A549 (cell line): ENCODE measurements around the gene PPP1R1B. TPM values are rescaled to one million over a fixed set of nuclear protein-coding genes. Genes with fewer than 3 reads are reported as not detected.

ENCODE experiments used
- ATAC-seq, 2 experiments: fragments of 200-7000 bp in 1 of 2; fragments of >200 bp in 1 of 2; cut with Nextera tagmentation in 1 of 2; cut with Tn5 transposase in 1 of 2; 3 replicates each; pipeline versions ENCODE4 v1.8.0 to v1.9.1; 2018 to 2020; ENCODE audit warnings: mild to moderate bottlenecking in 1 of 2, moderate library complexity in 1 of 2
- CTCF ChIA-PET: fragments of 300-600 bp; sonication (Branson Sonifier 250); formaldehyde crosslinking; extraction: SDS; loops from one replicate; lab custom pipeline; 2021; ENCODE audit warnings: antibody characterized with exemption, inconsistent platforms; lab: Yijun Ruan, JAX
- POLR2A ChIA-PET: fragments of 350-600 bp; formaldehyde crosslinking; extraction: SDS; loops from one replicate; lab custom pipeline; 2021; ENCODE audit warnings: antibody characterized with exemption, inconsistent platforms; lab: Yijun Ruan, JAX
- DNase-seq, 2 experiments: peaks; one replicate each; pipeline versions ENCODE4 v3.0.0 to v3.0.0-alpha.2; 2011 to 2016; ENCODE audit warnings: low read depth in 1 of 2, low spot score in 1 of 2
- FAIRE-seq: peaks from 2 replicates; lab custom pipeline; 2011; peaks lifted over from hg19 to GRCh38; lab: Jason Lieb, UNC
- H3K27ac ChIP-seq, 2 experiments: fragments of >200 bp; sonication (Bioruptor Twin); formaldehyde crosslinking; 3 replicates each; pipeline ENCODE4 v1.5.1; 2016 to 2017
- H3K4me1 ChIP-seq: fragments of >200 bp; sonication (Bioruptor Twin); formaldehyde crosslinking; 3 replicates; pipeline ENCODE4 v1.6.1; 2016
- H3K4me2 ChIP-seq: fragments of >200 bp; sonication (Bioruptor Twin); formaldehyde crosslinking; 3 replicates; pipeline ENCODE4 v1.6.1; 2016
- H3K4me3 ChIP-seq: fragments of >200 bp; sonication (Bioruptor Twin); formaldehyde crosslinking; 3 replicates; pipeline ENCODE4 v1.5.1; 2016
- H3K9me3 ChIP-seq: fragments of >200 bp; sonication (Bioruptor Twin); formaldehyde crosslinking; 3 replicates; pipeline ENCODE4 v1.6.1; 2016
- CBX2 ChIP-seq: fragments of 200-600 bp; sonication (generic); IDR thresholded peaks from 2 replicates; pipeline ENCODE4 v1.6.1; 2016; ENCODE audit warnings: low read depth, mild to moderate bottlenecking, borderline replicate concordance
- CEBPB ChIP-seq, 2 experiments: fragments of >200 bp in 1 of 2; sonication (Bioruptor Twin) in 1 of 2; formaldehyde crosslinking in 1 of 2; IDR thresholded peaks; 2 replicates each; pipeline ENCODE4 v1.6.1; 2012 to 2016
- CHD2 ChIP-seq: fragments of 150-350 bp; IDR thresholded peaks from 2 replicates; pipeline ENCODE4 v1.6.1; 2014; ENCODE audit warnings: low read length; ENCODE audit not compliant: partially characterized antibody
- CHD4 ChIP-seq: fragments of 200-600 bp; sonication (generic); IDR thresholded peaks from 2 replicates; pipeline ENCODE4 v1.6.1; 2016; ENCODE audit warnings: antibody characterized with exemption, mild to moderate bottlenecking, borderline replicate concordance
- EHMT2 ChIP-seq: fragments of 200-600 bp; sonication (generic); IDR thresholded peaks from 2 replicates; pipeline ENCODE4 v1.6.1; 2016; ENCODE audit warnings: antibody characterized with exemption, low read depth, mild to moderate bottlenecking, moderate library complexity
- EP300 ChIP-seq, 2 experiments: fragments of >200 bp; sonication (Bioruptor Twin); formaldehyde crosslinking; IDR thresholded peaks; 2 replicates in 1 of 2; 3 replicates in 1 of 2; pipeline ENCODE4 v1.6.1; 2016 to 2017
- GATA3 ChIP-seq: IDR thresholded peaks from 2 replicates; pipeline ENCODE4 v1.6.1; 2012; ENCODE audit warnings: borderline replicate concordance
- HDAC2 ChIP-seq: fragments of 200-600 bp; sonication (generic); IDR thresholded peaks from 2 replicates; pipeline ENCODE4 v1.6.1; 2016
- HOXB5 ChIP-seq: fragments of 250-450 bp; sonication (Bioruptor Pico); IDR thresholded peaks from 2 replicates; pipeline ENCODE4 v1.5.0; 2020; ENCODE audit warnings: mild to moderate bottlenecking, moderate library complexity
- JUN ChIP-seq, 2 experiments: fragments of >200 bp; sonication (Bioruptor Twin); formaldehyde crosslinking; IDR thresholded peaks; 2 replicates in 1 of 2; 3 replicates in 1 of 2; pipeline ENCODE4 v1.6.1; 2016 to 2017
- KDM1A ChIP-seq: fragments of 200-600 bp; sonication (generic); IDR thresholded peaks from 2 replicates; pipeline ENCODE4 v1.6.1; 2016; ENCODE audit warnings: low read depth, mild to moderate bottlenecking
- KDM5A ChIP-seq: fragments of 200-600 bp; sonication (generic); IDR thresholded peaks from 2 replicates; pipeline ENCODE4 v1.6.1; 2016; ENCODE audit warnings: antibody characterized with exemption, mild to moderate bottlenecking
- MAFK ChIP-seq: fragments of 450-650 bp; IDR thresholded peaks from 2 replicates; pipeline ENCODE4 v1.6.1; 2014; ENCODE audit not compliant: partially characterized antibody
- MAZ ChIP-seq: fragments of 150-350 bp; IDR thresholded peaks from 2 replicates; pipeline ENCODE4 v1.6.1; 2014; ENCODE audit warnings: antibody characterized with exemption, low read depth, low read length, borderline replicate concordance
- NR3C1 ChIP-seq: fragments of >200 bp; sonication (Bioruptor Twin); formaldehyde crosslinking; IDR thresholded peaks from 3 replicates; pipeline ENCODE4 v1.6.1; 2017
- POLR2A ChIP-seq: IDR thresholded peaks from 2 replicates; pipeline ENCODE4 v1.6.1; 2012; ENCODE audit warnings: mild to moderate bottlenecking, low read length
- POLR2AphosphoS2 ChIP-seq: conservative IDR thresholded peaks from 2 replicates; pipeline ENCODE4 v1.6.1; 2012; ENCODE audit warnings: low read length, improper control_type of control experiment, inconsistent platforms
- RNF2 ChIP-seq: fragments of 200-600 bp; sonication (generic); IDR thresholded peaks from 2 replicates; pipeline ENCODE4 v1.6.1; 2016; ENCODE audit warnings: low read depth, mild to moderate bottlenecking, antibody characterized with exemption, moderate library complexity, borderline replicate concordance
- SMC3 ChIP-seq: fragments of >200 bp; sonication (Bioruptor Twin); formaldehyde crosslinking; IDR thresholded peaks from 3 replicates; pipeline ENCODE4 v1.6.1; 2018; ENCODE audit warnings: inconsistent platforms
- TP53 ChIP-seq: fragments of 250-450 bp; sonication (Bioruptor Pico); IDR thresholded peaks from 2 replicates; pipeline ENCODE4 v1.5.0; 2021; ENCODE audit warnings: mild to moderate bottlenecking, moderate library complexity
- ZC3H11A ChIP-seq: fragments of 450-650 bp; IDR thresholded peaks from 2 replicates; pipeline ENCODE4 v1.6.1; 2014; ENCODE audit warnings: antibody characterized with exemption, mild to moderate bottlenecking
- ZNF302 ChIP-seq: fragments of 250-450 bp; sonication (Bioruptor Pico); IDR thresholded peaks from 2 replicates; pipeline ENCODE4 v1.9.0; 2021; ENCODE audit warnings: inconsistent platforms, mild to moderate bottlenecking, moderate library complexity
- ZSCAN20 ChIP-seq: fragments of 250-450 bp; sonication (Bioruptor Pico); IDR thresholded peaks from 2 replicates; pipeline ENCODE4 v1.8.0; 2022; ENCODE audit warnings: mild to moderate bottlenecking, moderate library complexity
- WGBS: methylation state at CpG from one replicate; pipeline ENCODE4 v1.1.6; 2017; ENCODE audit errors: missing lambda C conversion rate; 5-methylcytosine and 5-hydroxymethylcytosine counted together
- polyA plus RNA-seq, 4 experiments: library from polyadenylated mRNA; depleted of rRNA in 3 of 4; stranded (reverse); fragments of >200 nt; fragmentation: RNase III in 1 of 4; extraction: RNeasy Plus Mini Kit Qiagen cat#74134 plus additional on column Dnase treatment in 1 of 4; gene quantifications; 2 replicates in 3 of 4; 3 replicates in 1 of 4; pipeline ENCODE4 v1.2.3, GENCODE V29; 2011 to 2017
- TF ChIP-seq, protein P1 (sequence below): fragments of 250-450 bp; sonication (Bioruptor Pico); IDR thresholded peaks from 2 replicates; pipeline ENCODE4 v1.5.0; 2020; ENCODE audit warnings: low read depth, mild to moderate bottlenecking, moderate library complexity
- TF ChIP-seq, protein P2 (sequence below): IDR thresholded peaks from 2 replicates; pipeline ENCODE4 v1.6.1; 2012
- TF ChIP-seq, protein P3 (sequence below): fragments of >200 bp; sonication (Bioruptor Twin); formaldehyde crosslinking; IDR thresholded peaks from 2 replicates; pipeline ENCODE4 v1.6.1; 2016
- TF ChIP-seq, protein P4 (sequence below): fragments of 150-350 bp; IDR thresholded peaks from 2 replicates; pipeline ENCODE4 v1.6.1; 2014; ENCODE audit warnings: low read depth, mild to moderate bottlenecking, low read length

The PPP1R1B gene
- polyA plus RNA-seq, 2 of the 4 experiments (the other 2 are of a cell fraction), result 0.10 TPM; not detected in 1

DNA sequence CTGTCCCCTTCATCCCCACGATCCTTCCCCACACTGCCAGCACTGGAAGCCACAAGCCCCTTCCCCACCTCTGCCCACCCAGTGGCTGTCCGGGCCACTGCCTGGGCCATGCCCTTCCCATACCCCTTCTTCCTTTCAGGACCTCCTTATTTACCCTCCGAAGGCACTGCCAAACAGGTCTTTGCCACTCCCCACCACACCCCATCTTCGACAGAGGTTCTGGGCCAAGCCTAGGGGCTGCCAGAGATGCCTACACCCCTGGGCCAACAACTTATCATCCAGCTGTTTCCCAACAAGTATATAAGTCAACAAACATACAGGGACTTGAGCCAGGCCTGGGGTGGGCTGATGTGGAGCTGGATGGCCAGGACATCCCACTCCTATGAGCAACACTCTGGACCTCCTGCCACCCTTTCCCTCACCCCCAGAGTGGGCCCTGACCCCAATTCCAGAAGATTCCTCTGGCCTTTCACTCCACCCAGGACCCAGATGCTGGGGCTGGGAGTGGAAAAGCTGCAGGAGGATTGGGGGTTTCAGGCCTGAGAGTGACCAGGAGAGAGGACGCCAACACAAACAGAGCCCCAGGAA is 1.5 kb upstream of the PPP1R1B start:
- no peak for FAIRE-seq

DNA sequence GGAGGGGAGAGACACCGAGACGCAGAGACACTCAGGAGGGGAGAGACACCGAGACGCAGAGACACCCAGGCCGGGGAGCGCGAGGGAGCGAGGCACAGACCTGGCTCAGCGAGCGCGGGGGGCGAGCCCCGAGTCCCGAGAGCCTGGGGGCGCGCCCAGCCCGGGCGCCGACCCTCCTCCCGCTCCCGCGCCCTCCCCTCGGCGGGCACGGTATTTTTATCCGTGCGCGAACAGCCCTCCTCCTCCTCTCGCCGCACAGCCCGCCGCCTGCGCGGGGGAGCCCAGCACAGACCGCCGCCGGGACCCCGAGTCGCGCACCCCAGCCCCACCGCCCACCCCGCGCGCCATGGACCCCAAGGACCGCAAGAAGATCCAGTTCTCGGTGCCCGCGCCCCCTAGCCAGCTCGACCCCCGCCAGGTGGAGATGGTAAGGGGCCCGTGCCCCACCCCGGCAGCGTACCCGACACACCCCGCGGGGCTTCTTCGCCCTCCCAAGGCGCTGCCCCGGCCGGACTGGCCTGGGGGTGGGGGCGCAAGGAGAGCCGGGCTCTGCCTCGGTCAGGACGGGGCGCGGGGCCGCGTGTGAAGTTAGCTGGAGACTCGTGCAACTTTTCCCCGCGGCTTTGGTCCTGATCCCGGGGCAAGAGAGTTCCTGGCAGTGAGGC is 427 bp downstream of the PPP1R1B start:
- POLR2A ChIA-PET, result no interaction called here
- peak overlapping the region; percentile 25 for H3K4me3 ChIP-seq
- peaks cover 12% of the 10 kb centered on the region; the same call in 2 of the 3 replicates for H3K4me1 ChIP-seq
- 11% methylated on average over 23 of the region's 72 CpGs for WGBS
- H3K9me3 ChIP-seq, result no peaks in the 10 kb centered on the region
- TF ChIP-seq NR3C1, result no peak
- TF ChIP-seq, protein P1, sequence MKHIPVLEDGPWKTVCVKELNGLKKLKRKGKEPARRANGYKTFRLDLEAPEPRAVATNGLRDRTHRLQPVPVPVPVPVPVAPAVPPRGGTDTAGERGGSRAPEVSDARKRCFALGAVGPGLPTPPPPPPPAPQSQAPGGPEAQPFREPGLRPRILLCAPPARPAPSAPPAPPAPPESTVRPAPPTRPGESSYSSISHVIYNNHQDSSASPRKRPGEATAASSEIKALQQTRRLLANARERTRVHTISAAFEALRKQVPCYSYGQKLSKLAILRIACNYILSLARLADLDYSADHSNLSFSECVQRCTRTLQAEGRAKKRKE (CRISPR knock-in tag), result no peak
- TF ChIP-seq KDM1A, result no peak
- TF ChIP-seq MAFK, result no peak
- TF ChIP-seq, protein P2, sequence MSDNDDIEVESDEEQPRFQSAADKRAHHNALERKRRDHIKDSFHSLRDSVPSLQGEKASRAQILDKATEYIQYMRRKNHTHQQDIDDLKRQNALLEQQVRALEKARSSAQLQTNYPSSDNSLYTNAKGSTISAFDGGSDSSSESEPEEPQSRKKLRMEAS, result no peak
- no peak for TF ChIP-seq HOXB5 (CRISPR knock-in tag)
- no peak for TF ChIP-seq TP53 (CRISPR knock-in tag)
- no peak for TF ChIP-seq JUN (IDR thresholded peaks at IDR 0.05)
- no peak for TF ChIP-seq ZC3H11A
- no peak for TF ChIP-seq GATA3
- TF ChIP-seq RNF2, result no peak
- no peak for TF ChIP-seq CHD2
- no peak for TF ChIP-seq MAZ
- no peak for TF ChIP-seq ZSCAN20 (CRISPR knock-in tag)
- no peak for TF ChIP-seq EP300 (IDR thresholded peaks at IDR 0.05)
- ATAC-seq (no peak), DNase-seq (no peak), FAIRE-seq (no peak)
- CTCF ChIA-PET, result interaction anchor here (0.6 to 58.8 kb wide), 8 partner anchors 8 to 429 kb away, joined by 3 to 1581 read pairs (median 375); partner anchors contain the start of genes ERBB2, NEUROD2, PGAP3 and PNMT
- H3K4me2 ChIP-seq, result peak overlapping the region; percentile 76
- H3K27ac ChIP-seq, result peak overlapping the region in 1 of 2 experiments; percentile 19; a peak in 2 of 6 replicates

More for the DNA sequence above, 1.5 kb upstream of the PPP1R1B start:
- no peaks in the 10 kb centered on the region for H3K9me3 ChIP-seq
- H3K4me2 ChIP-seq, result no peak overlapping the region
- H3K27ac ChIP-seq, result no peak overlapping the region
- TF ChIP-seq CEBPB (IDR thresholded peaks at IDR 0.05), result no peak
- TF ChIP-seq SMC3, result no peak
- TF ChIP-seq TP53 (CRISPR knock-in tag), result no peak
- H3K4me3 ChIP-seq, result no peak overlapping the region
- peaks cover 14% of the 10 kb centered on the region; the same call in 2 of the 3 replicates for H3K4me1 ChIP-seq
- CTCF ChIA-PET, result interaction anchor here (0.8 to 58.8 kb wide), 14 partner anchors 8 to 418 kb away, joined by 3 to 1581 read pairs (median 24); partner anchors contain the start of genes ERBB2, MIEN1, NEUROD2 and PGAP3
- ATAC-seq, result no peak
- DNase-seq, result no peak
- POLR2A ChIA-PET, result interaction anchor here (0.6 kb wide), 1 partner anchor 207 kb away, joined by 4 read pairs; no protein-coding TSS in a partner anchor
- 47% methylated on average over 5 of the region's 5 CpGs for WGBS

DNA sequence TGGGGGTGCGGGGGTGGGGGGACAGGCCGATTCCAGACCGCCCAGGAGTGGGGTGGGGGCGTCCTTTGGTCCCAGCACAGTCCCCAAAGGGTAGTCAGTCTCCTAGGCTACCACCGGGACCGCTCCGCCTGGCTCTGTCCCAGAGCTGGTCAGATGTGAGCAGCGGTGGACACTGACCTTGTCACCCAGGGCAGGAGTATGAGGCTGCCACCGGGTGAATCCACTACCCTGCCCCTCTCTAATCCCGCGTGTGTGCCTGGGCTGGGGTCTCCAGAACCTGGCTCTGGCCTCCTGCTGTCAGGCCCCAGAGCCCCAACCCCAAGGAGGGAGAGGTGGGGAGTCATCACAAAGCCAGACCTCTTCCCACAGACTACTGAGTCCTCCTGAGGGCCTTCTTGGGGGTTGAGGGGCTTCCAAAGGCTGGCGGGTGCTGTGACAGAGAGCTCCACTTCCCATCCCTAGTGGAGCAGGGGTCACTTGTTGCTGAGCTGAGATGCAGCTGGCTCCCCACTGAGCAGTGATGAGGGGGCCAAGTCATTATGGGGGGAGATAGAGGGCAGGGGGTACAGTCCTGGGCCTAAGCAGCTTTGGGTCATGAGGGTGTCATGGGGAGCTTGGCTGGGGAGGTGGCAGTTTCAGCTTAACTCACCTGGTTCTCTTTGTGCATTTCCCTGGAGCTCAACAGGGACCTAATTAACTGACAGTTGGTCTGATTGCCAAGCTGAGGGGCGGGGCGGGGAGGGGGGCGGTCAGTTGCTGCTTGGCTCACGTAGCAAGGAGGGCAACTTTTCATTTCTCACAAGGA is 1.2 kb downstream of the PPP1R1B start:
- CTCF ChIA-PET, result interaction anchor here (0.6 to 58.8 kb wide), 9 partner anchors 7 to 430 kb away, joined by 3 to 1581 read pairs (median 217); partner anchors contain the start of genes ERBB2, MIEN1, NEUROD2 and PGAP3
- H3K4me2 ChIP-seq, result no peak overlapping the region
- H3K4me3 ChIP-seq, result no peak overlapping the region
- DNase-seq (no peak), ATAC-seq (no peak), FAIRE-seq (no peak)
- H3K4me1 ChIP-seq, result peaks cover 10% of the 10 kb centered on the region; the same call in 2 of the 3 replicates
- H3K27ac ChIP-seq, result no peak overlapping the region
- POLR2A ChIA-PET, result no interaction called here
- 91% methylated on average over 11 of the region's 16 CpGs for WGBS
- H3K9me3 ChIP-seq, result no peaks in the 10 kb centered on the region
- TF ChIP-seq, protein P1 (CRISPR knock-in tag), result no peak
- TF ChIP-seq ZC3H11A (no peak), SMC3 (no peak), POLR2AphosphoS2 (no peak), GATA3 (no peak), KDM5A (no peak), POLR2A (no peak), EHMT2 (no peak), CHD4 (no peak), JUN (IDR thresholded peaks at IDR 0.05) (no peak), HDAC2 (no peak), ZNF302 (CRISPR knock-in tag) (no peak), CBX2 (no peak)
- TF ChIP-seq, protein P3, sequence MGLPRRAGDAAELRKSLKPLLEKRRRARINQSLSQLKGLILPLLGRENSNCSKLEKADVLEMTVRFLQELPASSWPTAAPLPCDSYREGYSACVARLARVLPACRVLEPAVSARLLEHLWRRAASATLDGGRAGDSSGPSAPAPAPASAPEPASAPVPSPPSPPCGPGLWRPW, result no peak
- TF ChIP-seq, protein P4, sequence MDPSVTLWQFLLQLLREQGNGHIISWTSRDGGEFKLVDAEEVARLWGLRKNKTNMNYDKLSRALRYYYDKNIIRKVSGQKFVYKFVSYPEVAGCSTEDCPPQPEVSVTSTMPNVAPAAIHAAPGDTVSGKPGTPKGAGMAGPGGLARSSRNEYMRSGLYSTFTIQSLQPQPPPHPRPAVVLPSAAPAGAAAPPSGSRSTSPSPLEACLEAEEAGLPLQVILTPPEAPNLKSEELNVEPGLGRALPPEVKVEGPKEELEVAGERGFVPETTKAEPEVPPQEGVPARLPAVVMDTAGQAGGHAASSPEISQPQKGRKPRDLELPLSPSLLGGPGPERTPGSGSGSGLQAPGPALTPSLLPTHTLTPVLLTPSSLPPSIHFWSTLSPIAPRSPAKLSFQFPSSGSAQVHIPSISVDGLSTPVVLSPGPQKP, result no peak
